Natural killer cell treated with Interleukin-12 subunit alpha and Interleukin-12 subunit beta and Interleukin-15 and Interleukin-18, amount 100 ng/mL, for 72 hours (primary cell): ENCODE measurements around the gene AIP. TPM values are rescaled to one million over a fixed set of nuclear protein-coding genes. Genes with fewer than 3 reads are reported as not detected.

Experiments
- ATAC-seq, 2 donors: fragments of 150-1000 bp; cut with Tn5 transposase in 1 of 2; sonication (Bioruptor Pico), chemical (Tn5 transposase) in 1 of 2; 2 replicates each; pipeline ENCODE4 v1.10.0; 2021
- DNase-seq: peaks from one replicate; pipeline ENCODE4 v3.0.0; 2022; ENCODE audit warnings: low spot score
- H3K27ac Mint-ChIP-seq, 2 donors: 1 replicate in 1 of 2; 2 replicates in 1 of 2; pipeline ENCODE4 v1.8.0; 2022; ENCODE audit warnings: mixed read lengths in 2 of 2, mild to moderate bottlenecking in 1 of 2, moderate library complexity in 1 of 2
- H3K27me3 Mint-ChIP-seq, 2 donors: 1 replicate in 1 of 2; 2 replicates in 1 of 2; pipeline ENCODE4 v1.8.0; 2022; ENCODE audit warnings: mixed read lengths in 2 of 2
- H3K36me3 Mint-ChIP-seq: one replicate; pipeline ENCODE4 v1.8.0; 2022; ENCODE audit warnings: mixed read lengths
- H3K4me1 Mint-ChIP-seq, 2 donors: 1 replicate in 1 of 2; 2 replicates in 1 of 2; pipeline ENCODE4 v1.8.0; 2022; ENCODE audit warnings: low read depth in 2 of 2, mixed read lengths in 2 of 2, mild to moderate bottlenecking in 1 of 2
- H3K4me3 Mint-ChIP-seq: one replicate; pipeline ENCODE4 v1.8.0; 2022; ENCODE audit warnings: mixed read lengths
- H3K9me3 Mint-ChIP-seq: 2 replicates; pipeline ENCODE4 v1.8.0; 2022; ENCODE audit warnings: mixed read lengths
- total RNA-seq, 2 donors: library from RNA; stranded (reverse); gene quantifications; one replicate each; pipeline ENCODE4 v1.2.3, GENCODE V29; 2022

The AIP gene
- total RNA-seq, 2 donors from 2014 or later, result 120 to 140 TPM

DNA sequence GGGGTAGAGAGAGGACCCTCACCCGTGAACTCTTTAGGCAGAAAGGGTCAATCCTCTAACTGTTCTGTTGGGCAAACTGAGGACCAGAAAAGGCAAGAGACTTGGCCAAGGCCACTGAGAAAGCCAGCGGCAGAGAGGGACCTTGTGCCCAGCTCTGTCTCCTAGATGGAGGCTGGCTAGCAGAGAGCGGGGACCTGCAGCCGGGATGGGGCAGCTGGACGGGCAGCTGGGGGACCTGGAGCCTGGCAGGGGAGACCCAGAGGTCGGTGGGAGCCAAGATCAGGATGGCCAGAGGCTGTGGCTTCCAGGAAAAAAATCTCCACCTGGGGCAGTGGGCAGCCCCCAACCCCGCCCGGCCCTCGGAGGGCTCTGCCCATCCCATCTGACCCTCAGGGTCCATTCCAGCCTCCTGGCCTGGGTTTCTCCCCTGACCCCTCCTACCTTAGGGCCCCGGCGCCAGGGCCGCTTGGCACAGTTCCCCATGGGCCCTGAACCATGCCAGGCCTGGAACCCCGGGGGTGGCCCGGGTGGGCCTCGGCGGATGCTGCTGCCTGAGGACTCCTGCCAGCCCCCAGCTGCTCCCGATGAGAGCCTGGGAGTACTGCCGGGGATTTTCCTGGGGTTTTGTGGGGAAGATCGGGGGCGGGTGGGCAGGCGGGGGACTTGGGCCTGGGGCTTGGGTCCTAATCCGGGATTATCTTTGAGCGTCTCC lies 40.2 kb downstream of the AIP start, which contains the start of gene CABP2:
Gene CABP2, minus strand, starts transcription at position 603 of the 712 bp plus-strand sequence. Its CDS starts 120 bp downstream, at position 483.
- ATAC-seq (no peak), DNase-seq (no peak)
- Mint-ChIP-seq H3K36me3 (no peaks in the 10 kb centered on the region), H3K27me3 (peaks cover 9 to 14% of the 10 kb centered on the region in 2 donors), H3K9me3 (peaks cover 3% of the 10 kb centered on the region), H3K4me3 (no peak within 1 kb of the TSS), H3K27ac (no peak within 1 kb of the TSS), H3K4me1 (no peaks in the 10 kb centered on the region)

DNA sequence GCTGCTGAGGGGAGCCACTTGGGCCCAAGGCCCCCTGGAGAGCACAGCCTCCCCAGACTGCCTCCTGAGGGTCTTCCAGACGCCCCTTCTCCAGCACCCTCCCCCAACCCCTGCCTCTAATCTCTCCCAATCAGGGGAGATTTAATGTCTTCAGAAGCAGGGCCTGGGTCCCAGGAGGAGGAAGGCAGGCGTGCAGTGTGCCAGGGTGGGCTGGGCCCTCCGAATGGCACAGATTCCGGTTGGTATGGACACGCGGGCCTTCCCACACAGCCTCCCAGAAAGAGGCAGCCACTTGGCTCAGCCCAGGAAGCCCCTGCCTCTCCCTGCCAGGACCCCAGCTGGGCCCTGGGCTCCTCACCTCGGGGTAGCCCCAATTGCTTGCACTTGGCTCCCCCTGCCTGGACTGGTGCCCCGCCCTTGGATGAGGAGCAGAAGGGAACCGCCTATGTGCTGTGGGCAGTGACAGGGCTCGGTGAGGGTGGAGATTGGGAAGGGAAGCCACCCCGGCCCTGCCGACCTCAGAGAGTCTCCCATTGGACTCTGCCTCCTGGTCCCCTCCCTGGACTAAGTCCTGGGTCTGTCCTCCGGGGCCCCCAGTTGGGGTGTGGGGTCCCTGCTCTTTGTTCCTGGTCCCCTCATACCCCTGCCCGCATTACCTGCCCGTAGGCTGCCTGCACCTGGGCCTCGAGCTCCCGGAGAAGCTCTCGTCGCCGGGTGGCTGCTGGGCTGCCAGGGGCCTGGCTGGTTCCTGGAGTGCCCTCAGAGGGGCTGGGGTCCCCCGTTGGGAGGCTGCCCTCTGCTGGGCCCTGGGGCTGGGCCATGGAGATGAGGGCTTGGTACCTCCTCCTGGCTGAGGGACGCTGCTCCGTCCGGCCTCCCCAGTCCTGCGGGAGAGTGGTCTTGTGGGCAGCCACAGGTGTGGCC lies 41.0 kb downstream of the AIP start:
- H3K4me1 Mint-ChIP-seq, result no peaks in the 10 kb centered on the region
- no peaks in the 10 kb centered on the region for H3K36me3 Mint-ChIP-seq
- no peak overlapping the region for H3K4me3 Mint-ChIP-seq
- H3K27ac Mint-ChIP-seq, result no peak overlapping the region
- DNase-seq (no peak), ATAC-seq (no peak)
- peaks cover 3% of the 10 kb centered on the region for H3K9me3 Mint-ChIP-seq
- H3K27me3 Mint-ChIP-seq, result peaks cover 9 to 14% of the 10 kb centered on the region in 2 donors

GRCh38 chr11:67524480-67524808 lies 41.6 kb downstream of the AIP start:
- Mint-ChIP-seq H3K27me3 (peaks cover 12 to 19% of the 10 kb centered on the region in 2 donors), H3K9me3 (peaks cover 3% of the 10 kb centered on the region), H3K27ac (no peak overlapping the region), H3K4me1 (peaks cover 4% of the 10 kb centered on the region in 2 donors), H3K4me3 (no peak overlapping the region), H3K36me3 (no peaks in the 10 kb centered on the region)
- ATAC-seq, result no peak
- DNase-seq, result no peak

DNA sequence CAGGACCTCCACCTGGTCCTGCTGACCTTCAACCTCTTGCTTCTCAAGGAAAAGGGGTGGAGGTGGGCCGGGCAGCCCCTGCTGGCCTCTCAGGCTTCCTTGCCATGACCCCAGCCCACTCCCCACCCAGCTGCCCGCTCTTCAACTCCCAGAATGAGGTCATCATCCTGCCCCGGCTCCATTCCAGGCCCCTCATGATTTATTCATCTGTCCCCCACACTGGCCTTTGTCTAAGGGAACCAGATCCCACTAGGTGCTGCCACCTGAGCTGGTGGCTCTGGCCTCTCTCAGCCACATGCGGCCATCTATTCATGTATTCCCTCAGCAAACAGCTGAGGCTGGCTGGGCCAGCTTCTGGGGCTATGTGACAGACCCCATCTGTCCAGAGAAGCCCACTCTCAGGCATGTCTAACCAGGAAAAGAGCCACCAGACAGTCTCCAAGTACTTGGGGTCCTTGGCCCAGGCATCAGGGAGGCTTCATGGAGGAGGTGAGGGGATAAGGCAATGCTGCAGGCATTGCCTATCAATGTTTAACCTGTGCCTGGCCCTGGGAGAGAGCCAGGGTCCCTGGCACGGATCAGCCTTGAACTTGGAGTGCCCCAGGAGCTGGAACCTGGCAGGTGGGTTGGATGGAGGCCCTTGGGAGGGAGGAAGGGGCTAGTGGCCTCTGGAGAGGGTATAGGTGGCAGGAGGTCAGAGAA lies 42.6 kb downstream of the AIP start:
- no peak overlapping the region for H3K27ac Mint-ChIP-seq
- DNase-seq, result no peak
- H3K4me1 Mint-ChIP-seq, result peaks cover 4 to 5% of the 10 kb centered on the region in 2 donors
- H3K27me3 Mint-ChIP-seq, result peaks cover 12 to 20% of the 10 kb centered on the region in 2 donors
- H3K4me3 Mint-ChIP-seq, result no peak overlapping the region
- peaks cover 3% of the 10 kb centered on the region for H3K9me3 Mint-ChIP-seq
- no peaks in the 10 kb centered on the region for H3K36me3 Mint-ChIP-seq
- no peak for ATAC-seq

GRCh38 chr11:67528376-67528775 lies 45.5 kb downstream of the AIP start:
- Mint-ChIP-seq H3K36me3 (no peaks in the 10 kb centered on the region), H3K9me3 (peaks cover 3% of the 10 kb centered on the region)

GRCh38 chr11:67530282-67530592 lies 47.4 kb downstream of the AIP start:
- peaks cover 15 to 20% of the 10 kb centered on the region in 2 donors for H3K27me3 Mint-ChIP-seq
- no peak overlapping the region for H3K27ac Mint-ChIP-seq
- peaks cover 10% of the 10 kb centered on the region for H3K36me3 Mint-ChIP-seq
- peaks cover 8% of the 10 kb centered on the region for H3K9me3 Mint-ChIP-seq
- peaks cover 4 to 5% of the 10 kb centered on the region in 2 donors for H3K4me1 Mint-ChIP-seq
- no peak overlapping the region for H3K4me3 Mint-ChIP-seq
- no peak for ATAC-seq
- DNase-seq, result no peak

More at GRCh38 chr11:67528376-67528775, 45.5 kb downstream of the AIP start:
- DNase-seq, result no peak
- no peak overlapping the region for H3K27ac Mint-ChIP-seq
- no peak overlapping the region for H3K4me3 Mint-ChIP-seq
- H3K27me3 Mint-ChIP-seq, result peaks cover 12 to 20% of the 10 kb centered on the region in 2 donors
- no peak for ATAC-seq
- peaks cover 4 to 5% of the 10 kb centered on the region in 2 donors for H3K4me1 Mint-ChIP-seq

DNA sequence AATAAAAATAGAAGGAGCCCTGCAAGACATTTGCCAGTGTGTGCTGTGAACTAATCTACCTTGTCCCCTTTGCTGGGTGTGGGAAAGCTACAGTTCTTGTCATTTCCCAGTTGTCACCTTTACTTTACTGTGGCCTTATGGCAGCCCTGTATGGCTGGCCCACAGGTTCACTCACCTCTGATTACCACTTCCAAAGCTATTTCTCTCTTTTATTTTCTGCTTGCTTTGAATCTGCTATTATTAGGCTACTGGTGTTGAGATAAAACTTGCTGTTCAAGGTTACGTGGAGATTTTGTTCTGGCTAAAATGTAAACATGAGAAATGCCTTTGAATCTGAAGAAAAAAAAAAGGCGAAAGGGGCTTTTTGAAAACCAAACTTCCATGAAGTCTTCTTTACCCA lies 50.1 kb downstream of the AIP start:
- ATAC-seq (no peak), DNase-seq (no peak)
- peaks cover 5% of the 10 kb centered on the region for H3K9me3 Mint-ChIP-seq
- peaks cover 6% of the 10 kb centered on the region in 2 donors for H3K27me3 Mint-ChIP-seq
- H3K4me3 Mint-ChIP-seq, result no peak overlapping the region
- peaks cover 4 to 5% of the 10 kb centered on the region in 2 donors for H3K4me1 Mint-ChIP-seq
- no peak overlapping the region for H3K27ac Mint-ChIP-seq
- H3K36me3 Mint-ChIP-seq, result peaks cover 10% of the 10 kb centered on the region

DNA sequence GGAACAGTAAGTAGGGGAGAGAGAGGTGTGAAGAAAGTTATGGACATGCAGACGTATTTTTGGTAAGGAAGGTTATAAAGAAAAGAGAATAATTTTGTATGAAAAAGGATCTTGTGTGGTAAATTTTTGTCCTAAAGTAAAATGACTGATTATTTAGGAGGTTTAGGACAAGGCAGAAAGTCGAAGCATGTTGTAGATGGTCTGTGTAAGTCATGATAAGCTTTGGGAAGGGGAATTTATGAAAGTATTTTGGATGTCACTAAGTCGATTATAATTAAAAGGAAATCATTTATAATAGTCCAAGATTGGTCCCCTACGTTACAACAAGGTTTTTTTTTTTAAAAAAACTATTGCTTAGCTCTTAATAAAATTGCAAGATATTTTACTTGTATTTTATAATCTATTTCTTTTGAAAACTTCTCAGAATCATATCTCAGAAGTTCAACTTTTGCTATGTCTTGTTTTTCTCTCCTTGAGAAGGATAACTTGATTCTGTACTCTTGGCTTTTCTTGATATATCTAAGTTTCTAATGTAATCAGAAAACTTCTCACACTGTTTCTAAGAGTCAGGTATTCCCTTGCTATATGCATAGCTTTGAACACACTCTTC lies 51.3 kb downstream of the AIP start:
- ATAC-seq, result no peak

DNA sequence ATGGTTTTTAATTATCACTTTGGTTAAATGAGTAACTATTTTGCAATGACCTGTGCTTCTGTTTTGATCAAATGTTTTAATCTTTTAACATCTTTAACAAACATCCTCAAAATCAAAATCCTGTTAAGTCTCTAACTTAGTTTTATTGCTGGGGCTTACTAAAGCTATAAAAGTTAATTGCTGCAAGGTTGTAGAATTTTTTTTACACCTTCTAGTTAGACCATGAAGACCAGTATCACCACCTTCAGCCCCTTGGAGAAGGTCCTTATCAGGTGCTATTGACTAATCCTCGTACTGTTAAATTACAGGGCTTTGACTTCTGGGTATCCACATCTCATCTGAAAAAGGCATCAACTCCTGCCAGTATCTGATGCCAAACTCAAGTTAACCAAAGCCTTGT lies 52.7 kb downstream of the AIP start:
- H3K9me3 Mint-ChIP-seq, result peaks cover 5% of the 10 kb centered on the region
- H3K4me1 Mint-ChIP-seq, result no peaks in the 10 kb centered on the region
- H3K4me3 Mint-ChIP-seq, result no peak overlapping the region
- ATAC-seq (no peak), DNase-seq (no peak)
- no peak overlapping the region for H3K27ac Mint-ChIP-seq
- H3K27me3 Mint-ChIP-seq, result peaks cover 0 to 3% of the 10 kb centered on the region in 2 donors
- H3K36me3 Mint-ChIP-seq, result peaks cover 10% of the 10 kb centered on the region

More for the DNA sequence above, 51.3 kb downstream of the AIP start:
- no peak for DNase-seq
- H3K27me3 Mint-ChIP-seq, result peaks cover 4 to 5% of the 10 kb centered on the region in 2 donors
- peaks cover 3% of the 10 kb centered on the region in 2 donors for H3K4me1 Mint-ChIP-seq
- peaks cover 10% of the 10 kb centered on the region for H3K36me3 Mint-ChIP-seq
- H3K9me3 Mint-ChIP-seq, result peaks cover 5% of the 10 kb centered on the region
- H3K4me3 Mint-ChIP-seq, result no peak overlapping the region
- H3K27ac Mint-ChIP-seq, result no peak overlapping the region

GRCh38 chr11:67538306-67538705 lies 55.5 kb downstream of the AIP start:
- ATAC-seq (no peak), DNase-seq (no peak)
- Mint-ChIP-seq H3K27me3 (peaks cover 0 to 3% of the 10 kb centered on the region in 2 donors), H3K4me1 (no peaks in the 10 kb centered on the region), H3K9me3 (peaks cover 5% of the 10 kb centered on the region), H3K4me3 (no peak overlapping the region), H3K27ac (no peak overlapping the region), H3K36me3 (peaks cover 10% of the 10 kb centered on the region)

DNA sequence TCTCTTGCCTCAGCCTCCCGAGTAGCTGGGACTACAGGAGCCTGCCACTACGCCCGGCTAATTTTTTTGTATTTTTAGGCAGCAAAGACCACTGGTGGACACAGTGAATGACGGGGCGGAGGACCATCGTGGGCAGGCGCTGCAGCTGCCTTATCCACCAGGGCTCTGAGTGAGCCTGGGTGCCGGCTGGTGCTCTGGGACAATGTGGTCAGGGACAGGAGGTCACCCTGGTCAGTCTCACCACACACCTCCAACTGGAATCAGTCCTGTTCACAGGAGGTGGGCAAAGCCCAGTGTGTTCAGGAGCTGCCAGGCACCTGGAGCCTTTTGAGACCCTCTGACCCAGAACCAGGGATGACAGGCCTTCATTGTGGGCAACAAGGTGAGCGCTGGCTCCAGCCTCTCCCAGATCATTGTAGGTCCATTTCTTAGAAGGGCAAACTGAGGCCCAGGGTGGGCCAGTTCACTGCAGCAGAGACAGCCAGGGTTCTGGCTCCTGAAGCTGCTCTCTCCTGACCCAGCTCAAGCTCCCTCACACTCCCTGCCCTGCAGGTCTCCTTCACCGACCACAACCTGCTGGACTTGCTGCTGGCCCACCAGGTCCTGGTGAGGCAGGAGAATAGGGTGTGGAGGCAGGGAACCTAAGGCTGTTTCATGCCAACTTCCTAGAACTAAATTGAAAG lies 56.1 kb downstream of the AIP start:
- peaks cover 6% of the 10 kb centered on the region for H3K36me3 Mint-ChIP-seq
- no peaks in the 10 kb centered on the region for H3K4me1 Mint-ChIP-seq
- H3K9me3 Mint-ChIP-seq, result peaks cover 1% of the 10 kb centered on the region
- DNase-seq, result no peak
- H3K27ac Mint-ChIP-seq, result no peak overlapping the region
- H3K27me3 Mint-ChIP-seq, result no peaks in the 10 kb centered on the region
- no peak overlapping the region for H3K4me3 Mint-ChIP-seq
- no peak for ATAC-seq

DNA sequence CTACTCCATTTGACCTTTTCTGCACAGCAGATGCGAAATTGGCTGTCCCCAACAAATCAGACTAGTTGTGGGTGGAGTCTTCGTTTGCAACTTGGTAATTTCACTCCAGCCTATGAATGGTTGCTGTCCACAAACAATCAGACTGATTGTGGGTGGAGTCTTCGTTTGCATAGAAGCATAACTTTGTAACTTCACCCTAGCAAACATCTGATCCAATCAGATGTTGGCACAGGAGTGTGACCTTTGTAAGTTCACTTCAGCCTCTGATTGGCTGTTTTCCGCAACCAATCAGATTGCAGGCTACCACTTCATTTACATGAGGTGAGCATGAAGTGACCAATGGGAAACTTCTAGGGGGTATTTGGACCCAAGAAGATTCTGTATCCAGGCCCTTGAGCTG lies 56.7 kb downstream of the AIP start:
- H3K9me3 Mint-ChIP-seq, result no peaks in the 10 kb centered on the region
- no peak overlapping the region for H3K4me3 Mint-ChIP-seq
- no peaks in the 10 kb centered on the region for H3K4me1 Mint-ChIP-seq
- H3K27ac Mint-ChIP-seq, result no peak overlapping the region
- no peaks in the 10 kb centered on the region for H3K27me3 Mint-ChIP-seq
- ATAC-seq (no peak), DNase-seq (no peak)
- peaks cover 1% of the 10 kb centered on the region for H3K36me3 Mint-ChIP-seq
